Measurements from ENCODE around the gene AKR1C3. TPM values are rescaled to one million over a fixed set of nuclear protein-coding genes. Genes with fewer than 3 reads are reported as not detected.
"Not testable (repeated sequence)": the region's sequence is repeated elsewhere in the genome, so short reads cannot be mapped to it uniquely, and the experiment has no call there.

AKR1C3 gene
- total RNA-seq, 1 donor from 2014 or later, result 45.4 TPM

DNA sequence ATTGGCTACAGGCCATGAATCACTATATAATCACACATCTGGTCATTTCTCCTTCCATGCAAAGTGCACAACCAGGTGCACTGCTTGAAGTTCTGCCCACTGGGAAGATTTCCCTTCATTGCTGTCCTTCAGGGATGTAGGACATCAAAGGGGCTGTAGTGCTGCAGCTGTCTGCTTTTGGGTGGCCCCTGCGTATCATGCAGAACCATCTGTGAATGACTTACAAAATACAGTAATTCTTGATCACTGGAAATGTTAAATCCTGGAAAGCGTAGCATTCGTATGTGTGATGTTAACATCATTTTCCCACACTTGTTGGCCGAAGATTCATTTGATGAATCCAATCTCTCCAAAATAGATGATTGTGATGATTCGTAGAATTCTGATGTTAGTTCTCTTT is 22.4 kb downstream of the AKR1C3 start:
- Histone ChIP-seq H3K9me3 (no peaks in the 10 kb centered on the region), H3K27ac (no peak overlapping the region), H3K4me1 (no peaks in the 10 kb centered on the region), H3K4me3 (no peak overlapping the region), H3K36me3 (no peaks in the 10 kb centered on the region), H3K27me3 (no peaks in the 10 kb centered on the region)
- TF ChIP-seq, protein P1, sequence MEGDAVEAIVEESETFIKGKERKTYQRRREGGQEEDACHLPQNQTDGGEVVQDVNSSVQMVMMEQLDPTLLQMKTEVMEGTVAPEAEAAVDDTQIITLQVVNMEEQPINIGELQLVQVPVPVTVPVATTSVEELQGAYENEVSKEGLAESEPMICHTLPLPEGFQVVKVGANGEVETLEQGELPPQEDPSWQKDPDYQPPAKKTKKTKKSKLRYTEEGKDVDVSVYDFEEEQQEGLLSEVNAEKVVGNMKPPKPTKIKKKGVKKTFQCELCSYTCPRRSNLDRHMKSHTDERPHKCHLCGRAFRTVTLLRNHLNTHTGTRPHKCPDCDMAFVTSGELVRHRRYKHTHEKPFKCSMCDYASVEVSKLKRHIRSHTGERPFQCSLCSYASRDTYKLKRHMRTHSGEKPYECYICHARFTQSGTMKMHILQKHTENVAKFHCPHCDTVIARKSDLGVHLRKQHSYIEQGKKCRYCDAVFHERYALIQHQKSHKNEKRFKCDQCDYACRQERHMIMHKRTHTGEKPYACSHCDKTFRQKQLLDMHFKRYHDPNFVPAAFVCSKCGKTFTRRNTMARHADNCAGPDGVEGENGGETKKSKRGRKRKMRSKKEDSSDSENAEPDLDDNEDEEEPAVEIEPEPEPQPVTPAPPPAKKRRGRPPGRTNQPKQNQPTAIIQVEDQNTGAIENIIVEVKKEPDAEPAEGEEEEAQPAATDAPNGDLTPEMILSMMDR (IDR thresholded peaks at IDR 0.05), result no peak
- TF ChIP-seq POLR2AphosphoS5 (IDR thresholded peaks at IDR 0.05; ENCODE audit: insufficient read depth in 1 of 2, low read depth in 1 of 2) (no peak), POLR2A (IDR thresholded peaks at IDR 0.05) (no peak)
- no peak for DNase-seq (ENCODE audit: extremely low spot score in 2 of 2)
- intact Hi-C loops (cut with DNase I), result no loop called here

DNA sequence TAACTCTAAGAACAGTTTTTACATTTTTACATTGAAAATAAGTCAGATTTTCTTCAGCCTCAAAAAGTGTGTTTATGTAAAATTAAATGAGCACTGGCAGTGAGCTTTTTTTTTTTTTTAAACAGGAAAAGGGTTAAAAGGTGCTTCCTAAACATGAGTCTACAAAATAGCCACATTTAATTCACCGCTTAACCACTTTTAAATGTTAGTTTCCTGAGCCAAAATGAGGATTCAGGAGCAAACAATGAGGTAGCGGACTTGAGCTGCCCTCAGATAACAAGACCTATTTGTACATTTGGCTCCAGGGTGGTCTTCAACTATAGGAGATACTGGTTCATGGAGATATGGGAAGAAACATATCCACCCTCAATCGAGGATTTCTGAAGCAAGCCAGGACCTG is 22.8 kb downstream of the AKR1C3 start:
- intact Hi-C loops (cut with DNase I), result no loop called here
- Histone ChIP-seq H3K27ac (no peak overlapping the region), H3K9me3 (no peaks in the 10 kb centered on the region), H3K36me3 (no peaks in the 10 kb centered on the region), H3K27me3 (no peaks in the 10 kb centered on the region), H3K4me1 (no peaks in the 10 kb centered on the region), H3K4me3 (no peak overlapping the region)
- DNase-seq (ENCODE audit: extremely low spot score in 2 of 2), result no peak
- TF ChIP-seq, protein P1 (IDR thresholded peaks at IDR 0.05), result no peak
- TF ChIP-seq POLR2AphosphoS5 (IDR thresholded peaks at IDR 0.05; ENCODE audit: insufficient read depth in 1 of 2, low read depth in 1 of 2) (no peak), POLR2A (IDR thresholded peaks at IDR 0.05) (no peak)

DNA sequence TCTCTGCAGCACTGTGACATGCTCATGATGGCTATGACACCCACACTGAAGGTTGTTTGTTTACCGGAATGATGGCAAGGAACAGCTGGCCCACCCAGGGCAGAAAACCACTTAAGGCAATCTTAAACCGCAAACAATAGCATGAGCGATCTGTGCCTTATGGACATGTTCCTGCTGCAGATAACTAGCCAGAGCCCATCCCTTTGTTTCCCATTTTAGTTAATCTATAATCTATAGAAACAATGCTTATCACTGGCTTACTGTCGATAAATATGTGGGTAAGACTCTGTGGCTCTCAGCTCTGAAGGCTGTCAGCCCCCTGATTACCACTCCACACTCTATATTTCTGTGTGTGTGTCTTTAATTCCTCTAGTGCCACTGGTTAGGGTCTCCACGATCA is 25.8 kb downstream of the AKR1C3 start:
- H3K36me3 ChIP-seq; intact Hi-C loops (cut with DNase I); DNase-seq (ENCODE audit: extremely low spot score in 2 of 2); H3K27me3 ChIP-seq; H3K9me3 ChIP-seq; H3K27ac ChIP-seq; H3K4me3 ChIP-seq; H3K4me1 ChIP-seq: not testable (repeated sequence)

DNA sequence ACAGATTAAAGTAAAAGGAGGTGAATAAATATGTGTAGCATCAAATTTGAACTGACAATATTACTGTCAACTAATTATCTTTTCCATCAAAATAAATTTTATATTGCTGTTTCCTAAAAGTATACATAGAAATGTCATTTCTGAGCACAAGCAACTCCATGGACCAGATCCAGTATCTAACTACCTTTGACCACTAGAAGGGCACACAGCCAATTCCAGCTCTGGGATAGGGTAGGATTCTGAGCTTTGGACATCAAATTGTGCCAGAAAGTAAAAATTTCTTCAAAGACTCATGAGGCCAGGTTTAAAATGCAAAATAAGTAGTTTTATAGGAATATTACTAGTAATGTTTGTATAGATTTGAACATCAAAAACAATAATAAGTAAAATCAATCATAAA is 29.7 kb downstream of the AKR1C3 start:
- TF ChIP-seq POLR2A (IDR thresholded peaks at IDR 0.05), result no peak
- no peak for TF ChIP-seq POLR2AphosphoS5 (IDR thresholded peaks at IDR 0.05; ENCODE audit: insufficient read depth in 1 of 2, low read depth in 1 of 2)
- TF ChIP-seq, protein P1 (IDR thresholded peaks at IDR 0.05), result no peak
- intact Hi-C loops (cut with DNase I), result no loop called here
- Histone ChIP-seq H3K36me3 (no peaks in the 10 kb centered on the region), H3K27ac (no peak overlapping the region), H3K4me1 (no peaks in the 10 kb centered on the region), H3K9me3 (no peaks in the 10 kb centered on the region), H3K27me3 (no peaks in the 10 kb centered on the region), H3K4me3 (no peak overlapping the region)
- no peak for DNase-seq (ENCODE audit: extremely low spot score in 2 of 2)

DNA sequence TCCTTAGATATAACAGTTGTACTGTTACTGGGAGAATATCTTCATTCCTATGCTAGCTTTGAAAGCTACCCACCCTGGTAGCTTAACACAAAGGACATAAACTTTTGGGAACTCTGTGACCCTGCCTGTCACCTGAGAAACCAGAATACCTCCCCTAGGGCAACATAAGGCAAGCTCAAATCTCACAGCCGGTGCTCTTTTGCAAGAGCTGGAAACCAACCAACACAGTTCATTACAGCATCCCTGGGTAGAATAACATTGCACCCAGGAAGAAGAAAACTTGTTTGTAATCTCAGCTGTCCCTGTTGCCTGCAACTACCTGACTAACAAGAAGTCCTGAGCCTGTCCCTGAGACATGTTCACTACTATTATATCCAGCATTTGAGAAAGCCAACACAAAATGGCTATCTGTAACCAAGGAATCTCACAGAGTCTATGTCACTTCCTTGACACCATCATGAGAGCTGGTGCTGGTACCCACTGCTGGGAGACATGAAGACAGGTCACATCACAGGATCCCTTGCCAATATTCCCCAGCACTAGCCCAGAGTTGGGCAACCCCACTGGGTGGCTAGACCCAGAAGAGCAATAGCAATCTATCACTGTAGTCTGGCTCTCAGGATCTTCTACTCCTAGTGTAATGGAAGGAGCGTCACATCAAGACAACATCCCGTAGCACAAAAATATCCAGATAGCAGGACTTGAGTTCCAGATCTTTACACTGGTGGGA is 31.3 kb downstream of the AKR1C3 start:
- no peak for DNase-seq (ENCODE audit: extremely low spot score in 2 of 2)
- H3K4me3 ChIP-seq, result no peak overlapping the region
- no peaks in the 10 kb centered on the region for H3K36me3 ChIP-seq
- H3K4me1 ChIP-seq, result no peaks in the 10 kb centered on the region
- H3K27me3 ChIP-seq, result no peaks in the 10 kb centered on the region
- intact Hi-C loops (cut with DNase I), result no loop called here
- no peaks in the 10 kb centered on the region for H3K9me3 ChIP-seq
- no peak overlapping the region for H3K27ac ChIP-seq
- TF ChIP-seq POLR2AphosphoS5 (IDR thresholded peaks at IDR 0.05; ENCODE audit: insufficient read depth in 1 of 2, low read depth in 1 of 2), result no peak
- TF ChIP-seq, protein P1 (IDR thresholded peaks at IDR 0.05), result no peak
- no peak for TF ChIP-seq POLR2A (IDR thresholded peaks at IDR 0.05)
